Neural cell (in vitro differentiated cells): Measurements from ENCODE around the gene ITGAE. TPM values are rescaled to one million over a fixed set of nuclear protein-coding genes. Genes with fewer than 3 reads are reported as not detected.

Experiments
- H2AFZ ChIP-seq: fragments of 200-600, 300-800 bp; sonication (generic), shearing (Covaris generic); 2 replicates; pipeline ENCODE4 v1.6.0; 2014; ENCODE audit warnings: low read depth, mild to moderate bottlenecking, antibody characterized with exemption, low read length, moderate library complexity
- H3F3A ChIP-seq: fragments of 200-600 bp; shearing (Covaris generic); 2 replicates; pipeline ENCODE4 v1.6.1; 2016; ENCODE audit warnings: mild to moderate bottlenecking, moderate library complexity, mixed read lengths, antibody characterized with exemption, low read length; ENCODE audit not compliant: insufficient read depth, poor library complexity, severe bottlenecking
- H3K27ac ChIP-seq: fragments of 200-600, 300-800 bp; sonication (generic), shearing (Covaris generic); 2 replicates; pipeline ENCODE4 v1.5.1; 2014; ENCODE audit warnings: mild to moderate bottlenecking, low read length, moderate library complexity
- H3K27me3 ChIP-seq: fragments of 300-800, 200-600 bp; sonication (generic), shearing (Covaris generic); 2 replicates; pipeline ENCODE4 v1.6.0; 2014; ENCODE audit warnings: mild to moderate bottlenecking, low read depth, low read length, moderate library complexity; ENCODE audit not compliant: insufficient read depth
- H3K36me3 ChIP-seq: fragments of 300-800, 200-600 bp; sonication (generic), shearing (Covaris generic); 2 replicates; pipeline ENCODE4 v1.5.1; 2014; ENCODE audit warnings: mild to moderate bottlenecking, antibody characterized with exemption, low read length, moderate library complexity; ENCODE audit not compliant: insufficient read depth
- H3K4me2 ChIP-seq: fragments of 300-800, 200-600 bp; sonication (generic), shearing (Covaris generic); 2 replicates; pipeline ENCODE4 v1.6.0; 2014; ENCODE audit warnings: mild to moderate bottlenecking, low read length
- H3K4me3 ChIP-seq: fragments of 300-800, 200-600 bp; sonication (generic), shearing (Covaris generic); 2 replicates; pipeline ENCODE4 v1.5.1; 2014; ENCODE audit warnings: mild to moderate bottlenecking, low read length, moderate library complexity
- H3K79me2 ChIP-seq: fragments of 200-600 bp; shearing (Covaris generic); replicated peaks from 2 replicates; pipeline ENCODE4 v1.6.0; 2014; ENCODE audit warnings: mild to moderate bottlenecking, low read length, moderate library complexity; ENCODE audit not compliant: insufficient read depth
- H3K9ac ChIP-seq: fragments of 300-800, 200-600 bp; sonication (generic), shearing (Covaris generic); 2 replicates; pipeline ENCODE4 v1.6.1; 2016; ENCODE audit warnings: mild to moderate bottlenecking, low read length, mixed read lengths
- H3K9me2 ChIP-seq: fragments of 200-600 bp; shearing (Covaris generic); 2 replicates; pipeline ENCODE4 v1.6.1; 2016; ENCODE audit warnings: mild to moderate bottlenecking, low read length, mixed read lengths; ENCODE audit not compliant: insufficient read depth
- H3K9me3 ChIP-seq: fragments of 200-600, 300-800 bp; sonication (generic), shearing (Covaris generic); 2 replicates; pipeline ENCODE4 v1.6.1; 2016; ENCODE audit warnings: mild to moderate bottlenecking, mixed run types, low read length, moderate library complexity, mixed read lengths
- H4K20me1 ChIP-seq: fragments of 200-600 bp; shearing (Covaris generic); 2 replicates; pipeline ENCODE4 v1.6.1; 2016; ENCODE audit warnings: mild to moderate bottlenecking, mixed run types; ENCODE audit not compliant: insufficient read depth
- CTCF ChIP-seq: fragments of 450-650 bp; IDR thresholded peaks from 2 replicates; pipeline ENCODE4 v1.5.1; 2014; ENCODE audit warnings: antibody characterized with exemption, mild to moderate bottlenecking, moderate library complexity; ENCODE audit not compliant: poor library complexity, severe bottlenecking
- EP300 ChIP-seq: fragments of 450-650 bp; conservative IDR thresholded peaks from 2 replicates; pipeline ENCODE4 v1.6.1; 2014; ENCODE audit warnings: antibody characterized with exemption, mild to moderate bottlenecking, moderate library complexity; ENCODE audit not compliant: poor library complexity, severe bottlenecking
- EZH2 ChIP-seq: fragments of 200-600, 300-800 bp; shearing (Covaris generic), sonication (generic); IDR thresholded peaks from 2 replicates; pipeline ENCODE4 v1.6.1; 2014; ENCODE audit warnings: antibody characterized with exemption, low read length, borderline replicate concordance, mild to moderate bottlenecking; ENCODE audit not compliant: insufficient read depth, poor library complexity, severe bottlenecking
- MXI1 ChIP-seq: fragments of 450-650 bp; conservative IDR thresholded peaks from 2 replicates; pipeline ENCODE4 v1.6.1; 2014; ENCODE audit warnings: antibody characterized with exemption, mild to moderate bottlenecking; ENCODE audit not compliant: poor library complexity, severe bottlenecking
- POLR2AphosphoS5 ChIP-seq: IDR thresholded peaks from 2 replicates; pipeline ENCODE4 v1.6.1; 2012
- RAD21 ChIP-seq: fragments of 450-650 bp; conservative IDR thresholded peaks from 2 replicates; pipeline ENCODE4 v1.6.1; 2014; ENCODE audit warnings: antibody characterized with exemption, mild to moderate bottlenecking, moderate library complexity
- SMC3 ChIP-seq: fragments of 450-650 bp; conservative IDR thresholded peaks from 2 replicates; pipeline ENCODE4 v1.6.1; 2014; ENCODE audit warnings: antibody characterized with exemption, mild to moderate bottlenecking, moderate library complexity; ENCODE audit not compliant: poor library complexity
- TAF1 ChIP-seq: IDR thresholded peaks from 2 replicates; pipeline ENCODE4 v1.6.1; 2012; ENCODE audit warnings: low read depth
- polyA plus RNA-seq: library from polyadenylated mRNA; depleted of rRNA; stranded (reverse); fragments of >200 nt; gene quantifications from 2 replicates; pipeline ENCODE4 v1.2.3, GENCODE V29; 2014
- TF ChIP-seq, protein P1 (sequence below): IDR thresholded peaks from 2 replicates; pipeline ENCODE4 v1.6.1; 2012; ENCODE audit warnings: borderline replicate concordance

ITGAE gene
- polyA plus RNA-seq, 1 donor from 2014 or later: 169 TPM

DNA sequence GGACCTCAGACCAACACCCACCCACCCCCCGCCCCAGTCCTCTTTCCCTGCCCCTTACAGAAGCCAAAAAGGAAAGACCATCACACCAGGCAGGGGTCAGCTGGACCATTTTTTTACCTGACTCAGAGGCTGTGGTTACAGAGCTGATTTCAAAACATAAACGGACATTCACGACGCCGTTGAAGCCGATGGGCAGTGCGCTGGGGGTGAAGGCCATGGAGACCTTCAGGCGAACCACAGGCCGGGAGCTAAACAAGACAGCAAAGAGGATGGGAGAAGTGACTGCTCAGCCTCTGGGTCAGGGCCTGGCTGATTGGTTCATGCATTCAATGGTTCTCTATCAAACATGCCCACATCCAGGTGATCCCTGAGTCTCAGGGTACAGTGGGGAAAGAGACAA is 53.2 kb downstream of the ITGAE start:
- Histone ChIP-seq H2AFZ (no peak overlapping the region), H3K4me3 (no peak overlapping the region), H3K79me2 (no peaks in the 10 kb centered on the region), H3K27me3 (no peaks in the 10 kb centered on the region), H3K4me2 (no peak overlapping the region), H3K9me2 (no peaks in the 10 kb centered on the region), H4K20me1 (no peaks in the 10 kb centered on the region), H3K9me3 (no peaks in the 10 kb centered on the region), H3K27ac (no peak overlapping the region), H3K9ac (no peak overlapping the region), H3F3A (no peaks in the 10 kb centered on the region), H3K36me3 (no peaks in the 10 kb centered on the region)
- TF ChIP-seq, protein P1, sequence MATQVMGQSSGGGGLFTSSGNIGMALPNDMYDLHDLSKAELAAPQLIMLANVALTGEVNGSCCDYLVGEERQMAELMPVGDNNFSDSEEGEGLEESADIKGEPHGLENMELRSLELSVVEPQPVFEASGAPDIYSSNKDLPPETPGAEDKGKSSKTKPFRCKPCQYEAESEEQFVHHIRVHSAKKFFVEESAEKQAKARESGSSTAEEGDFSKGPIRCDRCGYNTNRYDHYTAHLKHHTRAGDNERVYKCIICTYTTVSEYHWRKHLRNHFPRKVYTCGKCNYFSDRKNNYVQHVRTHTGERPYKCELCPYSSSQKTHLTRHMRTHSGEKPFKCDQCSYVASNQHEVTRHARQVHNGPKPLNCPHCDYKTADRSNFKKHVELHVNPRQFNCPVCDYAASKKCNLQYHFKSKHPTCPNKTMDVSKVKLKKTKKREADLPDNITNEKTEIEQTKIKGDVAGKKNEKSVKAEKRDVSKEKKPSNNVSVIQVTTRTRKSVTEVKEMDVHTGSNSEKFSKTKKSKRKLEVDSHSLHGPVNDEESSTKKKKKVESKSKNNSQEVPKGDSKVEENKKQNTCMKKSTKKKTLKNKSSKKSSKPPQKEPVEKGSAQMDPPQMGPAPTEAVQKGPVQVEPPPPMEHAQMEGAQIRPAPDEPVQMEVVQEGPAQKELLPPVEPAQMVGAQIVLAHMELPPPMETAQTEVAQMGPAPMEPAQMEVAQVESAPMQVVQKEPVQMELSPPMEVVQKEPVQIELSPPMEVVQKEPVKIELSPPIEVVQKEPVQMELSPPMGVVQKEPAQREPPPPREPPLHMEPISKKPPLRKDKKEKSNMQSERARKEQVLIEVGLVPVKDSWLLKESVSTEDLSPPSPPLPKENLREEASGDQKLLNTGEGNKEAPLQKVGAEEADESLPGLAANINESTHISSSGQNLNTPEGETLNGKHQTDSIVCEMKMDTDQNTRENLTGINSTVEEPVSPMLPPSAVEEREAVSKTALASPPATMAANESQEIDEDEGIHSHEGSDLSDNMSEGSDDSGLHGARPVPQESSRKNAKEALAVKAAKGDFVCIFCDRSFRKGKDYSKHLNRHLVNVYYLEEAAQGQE: no peak
- TF ChIP-seq TAF1: no peak
- no peak for TF ChIP-seq EP300
- TF ChIP-seq CTCF: no peak
- TF ChIP-seq POLR2AphosphoS5: no peak
- TF ChIP-seq MXI1: no peak
- TF ChIP-seq RAD21: no peak
- no peak for TF ChIP-seq EZH2
- TF ChIP-seq SMC3: no peak

DNA sequence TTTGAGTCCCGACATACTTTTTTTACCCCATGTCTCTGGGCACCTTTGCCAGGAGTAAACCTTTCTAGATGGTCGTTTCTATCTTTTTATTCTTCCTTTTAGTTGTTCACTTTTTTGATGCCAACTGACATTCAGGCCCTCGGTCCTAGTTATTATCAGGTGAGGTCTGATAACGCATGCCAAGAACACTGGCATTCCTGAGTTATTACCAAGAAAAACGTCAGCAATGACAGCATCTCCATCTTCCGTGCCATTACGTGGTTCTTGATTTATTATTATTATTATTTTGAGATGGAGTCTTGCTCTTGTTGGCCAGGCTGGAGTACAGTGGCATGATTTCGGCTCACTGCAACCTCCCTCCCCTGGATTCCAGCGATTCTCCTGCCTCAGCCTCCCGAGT is 55.9 kb downstream of the ITGAE start:
- Histone ChIP-seq H3K79me2 (no peaks in the 10 kb centered on the region), H3K4me3 (no peak overlapping the region), H4K20me1 (no peaks in the 10 kb centered on the region), H3K4me2 (no peak overlapping the region), H3K27me3 (no peaks in the 10 kb centered on the region), H3K36me3 (no peaks in the 10 kb centered on the region), H3K9ac (no peak overlapping the region), H2AFZ (no peak overlapping the region), H3K9me3 (no peaks in the 10 kb centered on the region), H3K9me2 (no peaks in the 10 kb centered on the region), H3K27ac (no peak overlapping the region), H3F3A (no peaks in the 10 kb centered on the region)
- TF ChIP-seq TAF1: no peak
- TF ChIP-seq EP300: no peak
- TF ChIP-seq, protein P1: no peak
- TF ChIP-seq CTCF: no peak
- no peak for TF ChIP-seq POLR2AphosphoS5
- no peak for TF ChIP-seq EZH2
- TF ChIP-seq SMC3: no peak
- no peak for TF ChIP-seq MXI1
- no peak for TF ChIP-seq RAD21
